ACC112 (cell line): ENCODE measurements around the gene IRAK2.
"Not testable (repeated sequence)": the region's sequence is repeated elsewhere in the genome, so short reads cannot be mapped to it uniquely, and the experiment has no call there.

Experiments
- H2AFZ ChIP-seq: fragments of 200-600 bp; sonication (generic); one replicate; pipeline ENCODE4 v1.6.0; 2017; ENCODE audit warnings: antibody characterized with exemption, low read length; ENCODE audit not compliant: unreplicated experiment
- H3K27ac ChIP-seq: fragments of 200-600 bp; sonication (generic); 2 replicates; pipeline ENCODE4 v1.5.1; 2014; ENCODE audit warnings: low read depth, mild to moderate bottlenecking, antibody characterized with exemption, low read length, moderate library complexity
- H3K27me3 ChIP-seq: fragments of 200-600 bp; sonication (generic); 2 replicates; pipeline ENCODE4 v1.6.1; 2014; ENCODE audit warnings: mild to moderate bottlenecking, antibody characterized with exemption, low read length, moderate library complexity, mixed read lengths; ENCODE audit not compliant: insufficient read depth
- H3K36me3 ChIP-seq: fragments of 200-600 bp; sonication (generic); 2 replicates; pipeline ENCODE4 v1.6.1; 2016; ENCODE audit warnings: mild to moderate bottlenecking, antibody characterized with exemption, low read length, moderate library complexity, mixed read lengths; ENCODE audit not compliant: insufficient read depth
- H3K4me1 ChIP-seq: fragments of 200-600 bp; sonication (generic); one replicate; pipeline ENCODE4 v1.6.1; 2016; ENCODE audit warnings: low read length, mixed read lengths; ENCODE audit not compliant: insufficient read depth, unreplicated experiment, control insufficient read depth
- H3K4me3 ChIP-seq: fragments of 200-600 bp; sonication (generic); 2 replicates; pipeline ENCODE4 v1.5.1; 2014; ENCODE audit warnings: mild to moderate bottlenecking, low read depth, low read length
- H3K79me2 ChIP-seq: fragments of 200-600 bp; sonication (generic); one replicate; pipeline ENCODE4 v1.6.0; 2016; ENCODE audit warnings: low read length; ENCODE audit not compliant: control insufficient read depth, unreplicated experiment, insufficient read depth

The IRAK2 gene

GRCh38 chr3:10175334-10175733 is 10.6 kb downstream of the IRAK2 start:
- Histone ChIP-seq H3K36me3 (peaks cover 12% of the 10 kb centered on the region; the same call in 1 of the 2 replicates), H3K79me2 (peaks cover 39% of the 10 kb centered on the region), H3K4me1 (peaks cover 19% of the 10 kb centered on the region)
- H3K4me3 ChIP-seq, H3K27ac ChIP-seq, H2AFZ ChIP-seq, H3K27me3 ChIP-seq: not testable (repeated sequence)

- H3K27ac ChIP-seq, H3K36me3 ChIP-seq, H3K27me3 ChIP-seq, H2AFZ ChIP-seq, H3K4me3 ChIP-seq: not testable (repeated sequence)
- Histone ChIP-seq H3K79me2 (peaks cover 31% of the 10 kb centered on the region), H3K4me1 (peaks cover 19% of the 10 kb centered on the region)
These were observed 11.4 kb downstream of the IRAK2 start for GRCh38 chr3:10176150-10176549.

- Histone ChIP-seq H3K27me3 (no peaks in the 10 kb centered on the region), H3K27ac (no peak overlapping the region), H3K36me3 (peaks cover 6% of the 10 kb centered on the region; the same call in 1 of the 2 replicates), H3K79me2 (peaks cover 26% of the 10 kb centered on the region), H3K4me3 (no peak overlapping the region), H3K4me1 (peaks cover 19% of the 10 kb centered on the region), H2AFZ (no peak overlapping the region)
These were observed 13.0 kb downstream of the IRAK2 start for GRCh38 chr3:10177737-10178136.

- Histone ChIP-seq H3K4me3 (no peak overlapping the region), H3K36me3 (peaks cover 8% of the 10 kb centered on the region; the same call in 1 of the 2 replicates), H2AFZ (no peak overlapping the region), H3K4me1 (peaks cover 8% of the 10 kb centered on the region), H3K27me3 (no peaks in the 10 kb centered on the region), H3K79me2 (peaks cover 22% of the 10 kb centered on the region), H3K27ac (no peak overlapping the region)
These were observed 14.2 kb downstream of the IRAK2 start for GRCh38 chr3:10178892-10179291.

- Histone ChIP-seq H3K79me2 (peaks cover 15% of the 10 kb centered on the region), H3K27ac (no peak overlapping the region)
These were observed 15.6 kb downstream of the IRAK2 start for GRCh38 chr3:10180289-10180688.

GRCh38 chr3:10180738-10181295 is 16.1 kb downstream of the IRAK2 start:
- Histone ChIP-seq H3K79me2 (peaks cover 12% of the 10 kb centered on the region), H2AFZ (no peak overlapping the region), H3K4me1 (no peaks in the 10 kb centered on the region), H3K36me3 (peaks cover 13% of the 10 kb centered on the region; the same call in 1 of the 2 replicates), H3K27me3 (no peaks in the 10 kb centered on the region), H3K27ac (no peak overlapping the region), H3K4me3 (no peak overlapping the region)

More at GRCh38 chr3:10180289-10180688, 15.6 kb downstream of the IRAK2 start:
- Histone ChIP-seq H3K4me3 (no peak overlapping the region), H3K36me3 (peaks cover 13% of the 10 kb centered on the region; the same call in 1 of the 2 replicates), H2AFZ (no peak overlapping the region), H3K27me3 (no peaks in the 10 kb centered on the region), H3K4me1 (no peaks in the 10 kb centered on the region)

- Histone ChIP-seq H3K4me3 (no peak overlapping the region), H3K4me1 (peaks cover 15% of the 10 kb centered on the region), H3K27ac (no peak overlapping the region), H3K79me2 (peaks cover 3% of the 10 kb centered on the region), H3K27me3 (no peaks in the 10 kb centered on the region), H3K36me3 (peaks cover 7% of the 10 kb centered on the region; the same call in 1 of the 2 replicates), H2AFZ (no peak overlapping the region)
These were observed 18.2 kb downstream of the IRAK2 start for GRCh38 chr3:10182950-10183349.

- Histone ChIP-seq H3K27me3 (no peaks in the 10 kb centered on the region), H3K27ac (no peak overlapping the region), H3K79me2 (peaks cover 3% of the 10 kb centered on the region), H3K36me3 (peaks cover 7% of the 10 kb centered on the region; the same call in 1 of the 2 replicates), H2AFZ (no peak overlapping the region), H3K4me3 (no peak overlapping the region), H3K4me1 (peaks cover 23% of the 10 kb centered on the region)
These were observed 19.5 kb downstream of the IRAK2 start for GRCh38 chr3:10184250-10184649.

- Histone ChIP-seq H3K4me3 (no peak overlapping the region), H3K4me1 (peaks cover 40% of the 10 kb centered on the region), H3K27ac (peak overlapping the region; percentile 14; the same call in 1 of the 2 replicates), H3K27me3 (no peaks in the 10 kb centered on the region), H3K79me2 (peaks cover 7% of the 10 kb centered on the region), H3K36me3 (peaks cover 7% of the 10 kb centered on the region; the same call in 1 of the 2 replicates), H2AFZ (no peak overlapping the region)
These were observed 21.4 kb downstream of the IRAK2 start for GRCh38 chr3:10185804-10186762.

GRCh38 chr3:10187290-10187876 is 22.7 kb downstream of the IRAK2 start:
- Histone ChIP-seq H3K79me2 (peaks cover 7% of the 10 kb centered on the region), H3K36me3 (peaks cover 7% of the 10 kb centered on the region; the same call in 1 of the 2 replicates), H3K27me3 (no peaks in the 10 kb centered on the region), H2AFZ (no peak overlapping the region), H3K4me1 (peaks cover 49% of the 10 kb centered on the region), H3K27ac (peak overlapping the region; percentile 53; the same call in 1 of the 2 replicates), H3K4me3 (no peak overlapping the region)
